Neural crest cell (in vitro differentiated cells): ENCODE results near the gene DHRS7B. TPM values are rescaled to one million over a fixed set of nuclear protein-coding genes. Genes with fewer than 3 reads are reported as not detected.

Experiments
- DNase-seq: peaks from one replicate; pipeline ENCODE4 v3.0.0; 2021; ENCODE audit warnings: low read depth, mixed read lengths, low spot score
- H3K27ac Mint-ChIP-seq: one replicate; pipeline ENCODE4 v1.8.0; 2021; ENCODE audit warnings: mild to moderate bottlenecking, mixed read lengths; ENCODE audit not compliant: unreplicated experiment
- H3K27me3 Mint-ChIP-seq: 2 replicates; pipeline ENCODE4 v1.8.0; 2021; ENCODE audit warnings: low read depth, mild to moderate bottlenecking, mixed read lengths
- H3K36me3 Mint-ChIP-seq: 2 replicates; pipeline ENCODE4 v1.8.0; 2021; ENCODE audit warnings: low read depth, mild to moderate bottlenecking, mixed read lengths
- H3K4me1 Mint-ChIP-seq: 2 replicates; pipeline ENCODE4 v1.8.0; 2021; ENCODE audit warnings: mixed read lengths
- H3K4me3 Mint-ChIP-seq: one replicate; pipeline ENCODE4 v1.8.0; 2021; ENCODE audit warnings: mild to moderate bottlenecking, mixed read lengths
- H3K9me3 Mint-ChIP-seq: 2 replicates; pipeline ENCODE4 v1.8.0; 2021; ENCODE audit warnings: mixed read lengths
- total RNA-seq: library from RNA; stranded (reverse); gene quantifications from 2 replicates; pipeline ENCODE4 v1.2.1, GENCODE V29; 2021
- TF ChIP-seq, protein P1 (sequence below): fragments of 200-600 bp; sonication (generic); conservative IDR thresholded peaks from 2 replicates; pipeline ENCODE4 v1.5.0; 2021; ENCODE audit warnings: antibody characterized with exemption, mild to moderate bottlenecking

The DHRS7B gene
- total RNA-seq, 1 donor from 2014 or later, result 14.8 TPM

GRCh38 chr17:21095735-21096134 is 31.0 kb upstream of the DHRS7B start:
- Mint-ChIP-seq H3K4me1 (peaks cover 23% of the 10 kb centered on the region), H3K4me3 (no peak overlapping the region), H3K27ac (no peak overlapping the region), H3K9me3 (no peaks in the 10 kb centered on the region), H3K27me3 (peaks cover 3% of the 10 kb centered on the region), H3K36me3 (no peaks in the 10 kb centered on the region)
- no peak for DNase-seq
- TF ChIP-seq, protein P1, sequence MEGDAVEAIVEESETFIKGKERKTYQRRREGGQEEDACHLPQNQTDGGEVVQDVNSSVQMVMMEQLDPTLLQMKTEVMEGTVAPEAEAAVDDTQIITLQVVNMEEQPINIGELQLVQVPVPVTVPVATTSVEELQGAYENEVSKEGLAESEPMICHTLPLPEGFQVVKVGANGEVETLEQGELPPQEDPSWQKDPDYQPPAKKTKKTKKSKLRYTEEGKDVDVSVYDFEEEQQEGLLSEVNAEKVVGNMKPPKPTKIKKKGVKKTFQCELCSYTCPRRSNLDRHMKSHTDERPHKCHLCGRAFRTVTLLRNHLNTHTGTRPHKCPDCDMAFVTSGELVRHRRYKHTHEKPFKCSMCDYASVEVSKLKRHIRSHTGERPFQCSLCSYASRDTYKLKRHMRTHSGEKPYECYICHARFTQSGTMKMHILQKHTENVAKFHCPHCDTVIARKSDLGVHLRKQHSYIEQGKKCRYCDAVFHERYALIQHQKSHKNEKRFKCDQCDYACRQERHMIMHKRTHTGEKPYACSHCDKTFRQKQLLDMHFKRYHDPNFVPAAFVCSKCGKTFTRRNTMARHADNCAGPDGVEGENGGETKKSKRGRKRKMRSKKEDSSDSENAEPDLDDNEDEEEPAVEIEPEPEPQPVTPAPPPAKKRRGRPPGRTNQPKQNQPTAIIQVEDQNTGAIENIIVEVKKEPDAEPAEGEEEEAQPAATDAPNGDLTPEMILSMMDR, result no peak

DNA sequence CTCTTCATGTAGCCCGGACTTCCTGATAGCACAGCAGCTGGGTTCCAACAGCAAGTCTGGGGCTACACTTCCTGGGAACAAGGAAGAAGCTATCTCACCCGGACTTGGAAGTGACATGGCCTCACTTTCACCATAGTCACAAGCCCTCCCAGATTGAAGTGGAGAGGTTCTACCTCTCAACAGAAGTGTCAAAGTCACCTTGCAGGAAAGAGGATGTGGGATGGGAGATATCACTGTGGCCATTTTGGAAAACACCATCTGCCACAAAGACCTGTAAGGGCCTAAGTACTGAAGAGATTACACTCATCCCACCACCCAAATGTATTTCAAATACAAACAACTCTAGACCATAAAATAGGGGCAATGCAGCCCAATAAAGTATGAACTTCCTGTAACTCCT is 29.9 kb upstream of the DHRS7B start:
- no peaks in the 10 kb centered on the region for H3K9me3 Mint-ChIP-seq
- no peak overlapping the region for H3K27ac Mint-ChIP-seq
- H3K4me3 Mint-ChIP-seq, result no peak overlapping the region
- DNase-seq, result no peak
- TF ChIP-seq, protein P1, result no peak
- H3K36me3 Mint-ChIP-seq, result no peaks in the 10 kb centered on the region
- peaks cover 17% of the 10 kb centered on the region for H3K4me1 Mint-ChIP-seq
- peaks cover 3% of the 10 kb centered on the region for H3K27me3 Mint-ChIP-seq

- Mint-ChIP-seq H3K9me3 (no peaks in the 10 kb centered on the region), H3K4me3 (peak overlapping the region; percentile 93), H3K36me3 (no peaks in the 10 kb centered on the region), H3K4me1 (peaks cover 17% of the 10 kb centered on the region), H3K27ac (peak overlapping the region; percentile 100), H3K27me3 (peaks cover 3% of the 10 kb centered on the region)
- TF ChIP-seq, protein P1, result no peak
- peak; percentile 67 for DNase-seq
These were observed 27.7 kb upstream of the DHRS7B start for GRCh38 chr17:21098934-21099689.

DNA sequence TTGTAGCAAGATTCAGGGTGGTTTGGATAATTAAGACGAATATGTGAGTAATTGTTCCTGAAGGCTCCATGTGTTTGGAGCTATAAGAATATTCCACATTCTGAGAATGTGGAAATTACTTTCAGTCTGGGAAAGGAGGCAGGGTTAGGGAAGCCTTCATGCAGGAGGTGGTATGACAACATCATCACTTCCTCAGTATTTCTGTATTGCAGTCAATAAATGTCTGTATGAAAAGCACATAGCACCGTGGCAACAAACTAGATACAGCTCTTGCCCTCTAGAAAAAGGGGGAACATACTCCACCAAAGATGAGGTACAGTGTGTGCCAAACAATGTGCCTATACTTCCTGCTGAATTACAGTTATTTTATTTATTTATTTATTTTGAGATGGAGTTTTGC is 26.1 kb upstream of the DHRS7B start:
- peaks cover 3% of the 10 kb centered on the region for H3K27me3 Mint-ChIP-seq
- H3K36me3 Mint-ChIP-seq, result no peaks in the 10 kb centered on the region
- H3K9me3 Mint-ChIP-seq, result no peaks in the 10 kb centered on the region
- peak overlapping the region; percentile 41 for H3K4me3 Mint-ChIP-seq
- no peak for DNase-seq
- no peak overlapping the region for H3K27ac Mint-ChIP-seq
- TF ChIP-seq, protein P1, result no peak
- H3K4me1 Mint-ChIP-seq, result peaks cover 17% of the 10 kb centered on the region

DNA sequence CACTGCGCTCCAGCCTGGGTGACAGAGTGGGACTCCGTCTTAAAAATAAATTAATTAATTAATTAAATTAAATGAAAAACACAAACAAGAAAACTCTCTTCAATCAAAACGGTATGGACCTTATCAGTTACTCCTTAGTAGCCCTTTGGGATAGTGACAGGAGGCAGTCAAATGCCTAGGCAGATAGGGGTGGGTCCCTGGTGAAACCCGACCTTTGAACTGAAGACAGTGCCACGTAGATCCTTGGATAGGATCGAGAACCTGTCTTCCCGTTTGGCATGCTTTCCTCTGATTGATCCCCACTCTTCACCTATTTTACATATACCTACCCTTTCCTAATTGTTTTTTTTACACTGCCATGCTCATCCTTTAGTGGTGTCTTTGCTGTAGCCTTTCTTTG is 22.2 kb upstream of the DHRS7B start:
- H3K4me3 Mint-ChIP-seq, result no peak overlapping the region
- TF ChIP-seq, protein P1, result no peak
- H3K36me3 Mint-ChIP-seq, result no peaks in the 10 kb centered on the region
- peaks cover 3% of the 10 kb centered on the region for H3K4me1 Mint-ChIP-seq
- peaks cover 6% of the 10 kb centered on the region for H3K27me3 Mint-ChIP-seq
- H3K9me3 Mint-ChIP-seq, result no peaks in the 10 kb centered on the region
- H3K27ac Mint-ChIP-seq, result no peak overlapping the region
- DNase-seq, result no peak
